ENCODE data around the gene MGAT4C.

Gene MGAT4C

GRCh38 chr12:85971800-85972199 is 284.4 kb downstream of the MGAT4C start:
- DNase-seq (ENCODE audit: low read depth) = no peak

- DNase-seq (ENCODE audit: low read depth) = no peak
These were observed 287.6 kb downstream of the MGAT4C start for GRCh38 chr12:85968606-85969005.

GRCh38 chr12:85963326-85963725 is 292.9 kb downstream of the MGAT4C start:
- no peak for DNase-seq (ENCODE audit: low read depth)

- DNase-seq (ENCODE audit: low read depth) = no peak
These were observed 300.1 kb downstream of the MGAT4C start for GRCh38 chr12:85956081-85956480.

- no peak for DNase-seq (ENCODE audit: low read depth)
These were observed 301.1 kb downstream of the MGAT4C start for GRCh38 chr12:85955127-85955526.

GRCh38 chr12:85951823-85952222 is 304.4 kb downstream of the MGAT4C start:
- no peak for DNase-seq (ENCODE audit: low read depth)

GRCh38 chr12:85949253-85949652 is 306.9 kb downstream of the MGAT4C start:
- no peak for DNase-seq (ENCODE audit: low read depth)

GRCh38 chr12:85948340-85948739 is 307.9 kb downstream of the MGAT4C start:
- DNase-seq (ENCODE audit: low read depth) = no peak

- no peak for DNase-seq (ENCODE audit: low read depth)
These were observed 308.9 kb downstream of the MGAT4C start for GRCh38 chr12:85947286-85947685.

- no peak for DNase-seq (ENCODE audit: low read depth)
These were observed 309.8 kb downstream of the MGAT4C start for GRCh38 chr12:85946375-85946774.

GRCh38 chr12:85927166-85927565 is 329.0 kb downstream of the MGAT4C start:
- no peak for DNase-seq (ENCODE audit: low read depth)

- no peak for DNase-seq (ENCODE audit: low read depth)
These were observed 332.3 kb downstream of the MGAT4C start for GRCh38 chr12:85923767-85924331.

- no peak for DNase-seq (ENCODE audit: low read depth)
These were observed 335.8 kb downstream of the MGAT4C start for GRCh38 chr12:85920324-85920947.
